ENCODE measurements around the gene NT5C2. TPM values are rescaled to one million over a fixed set of nuclear protein-coding genes. Genes with fewer than 3 reads are reported as not detected.

Gene NT5C2
- total RNA-seq, 1 experiment from 2014 or later: 76.1 TPM

DNA sequence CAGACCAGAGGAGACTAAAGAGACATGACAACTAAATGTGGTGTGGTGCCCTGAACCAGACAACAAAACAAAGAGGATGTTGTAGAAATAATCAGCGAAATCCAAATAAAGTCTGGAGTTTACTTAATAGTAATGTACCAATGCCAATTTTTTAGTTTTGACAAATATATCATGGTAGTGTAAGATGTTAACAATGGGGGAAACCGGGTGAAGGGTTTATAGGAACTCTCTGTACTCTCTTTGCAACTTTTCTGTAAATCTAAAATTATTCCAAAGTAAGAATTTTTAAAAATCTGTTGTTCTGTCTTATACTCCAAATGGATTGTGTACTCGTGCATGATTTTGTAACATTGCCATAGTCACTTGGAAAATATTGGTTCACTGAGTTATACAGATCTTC, 145.7 kb downstream of the NT5C2 start:
- H3K9me3 Mint-ChIP-seq: no peaks in the 10 kb centered on the region
- DNase-seq (ENCODE audit: low spot score) (no peak), ATAC-seq (no peak)
- H3K4me1 Mint-ChIP-seq: peaks cover 28% of the 10 kb centered on the region
- H3K27ac Mint-ChIP-seq: no peak overlapping the region
- H3K36me3 Mint-ChIP-seq: no peaks in the 10 kb centered on the region
- H3K27me3 Mint-ChIP-seq (ENCODE audit: low read depth): no peaks in the 10 kb centered on the region
- H3K4me3 Mint-ChIP-seq: no peak overlapping the region
- POLR2A ChIA-PET: no interaction called here
- TF ChIP-seq, protein P1, sequence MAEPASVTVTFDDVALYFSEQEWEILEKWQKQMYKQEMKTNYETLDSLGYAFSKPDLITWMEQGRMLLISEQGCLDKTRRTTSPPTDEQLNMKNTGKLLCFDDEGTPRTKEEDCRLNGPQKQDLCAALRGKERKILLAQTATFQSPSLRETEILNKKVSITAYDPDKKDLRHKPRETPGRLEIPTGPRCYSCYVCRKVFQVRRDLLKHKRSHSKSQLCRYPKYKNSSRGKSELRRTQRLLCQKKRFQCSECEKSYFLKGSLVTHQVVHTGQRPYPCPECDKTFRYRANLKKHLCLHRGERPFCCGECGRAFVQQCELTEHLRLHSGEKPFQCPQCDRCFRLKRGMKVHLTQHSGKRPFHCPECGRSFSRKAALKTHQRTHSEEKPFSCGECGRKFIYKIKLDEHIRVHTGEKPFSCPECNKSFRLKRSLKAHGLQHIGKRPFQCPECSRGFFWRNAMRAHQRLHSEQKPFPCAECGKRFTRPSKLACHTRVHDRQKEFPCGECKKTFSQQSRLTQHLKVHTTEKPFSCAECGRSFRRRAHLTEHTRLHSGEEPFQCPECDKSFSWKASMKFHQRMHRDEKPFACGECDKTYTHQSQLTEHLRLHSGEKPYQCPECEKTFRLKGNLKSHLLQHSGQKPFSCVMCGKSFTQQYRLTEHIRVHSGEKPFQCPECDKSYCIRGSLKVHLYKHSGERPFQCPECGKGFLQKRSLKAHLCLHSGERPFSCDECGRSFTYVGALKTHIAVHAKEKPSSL (CRISPR knock-in tag; conservative IDR thresholded peaks at IDR 0.05): no peak
- TF ChIP-seq, protein P2, sequence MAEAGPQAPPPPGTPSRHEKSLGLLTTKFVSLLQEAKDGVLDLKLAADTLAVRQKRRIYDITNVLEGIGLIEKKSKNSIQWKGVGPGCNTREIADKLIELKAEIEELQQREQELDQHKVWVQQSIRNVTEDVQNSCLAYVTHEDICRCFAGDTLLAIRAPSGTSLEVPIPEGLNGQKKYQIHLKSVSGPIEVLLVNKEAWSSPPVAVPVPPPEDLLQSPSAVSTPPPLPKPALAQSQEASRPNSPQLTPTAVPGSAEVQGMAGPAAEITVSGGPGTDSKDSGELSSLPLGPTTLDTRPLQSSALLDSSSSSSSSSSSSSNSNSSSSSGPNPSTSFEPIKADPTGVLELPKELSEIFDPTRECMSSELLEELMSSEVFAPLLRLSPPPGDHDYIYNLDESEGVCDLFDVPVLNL (CRISPR knock-in tag; IDR thresholded peaks at IDR 0.05; ENCODE audit: borderline replicate concordance, low read depth): no peak
- TF ChIP-seq ZNF423 (CRISPR knock-in tag; IDR thresholded peaks at IDR 0.05): no peak
- TF ChIP-seq CBFB (CRISPR knock-in tag; IDR thresholded peaks at IDR 0.05; ENCODE audit: low read depth): no peak
- CTCF ChIA-PET: no interaction called here

DNA sequence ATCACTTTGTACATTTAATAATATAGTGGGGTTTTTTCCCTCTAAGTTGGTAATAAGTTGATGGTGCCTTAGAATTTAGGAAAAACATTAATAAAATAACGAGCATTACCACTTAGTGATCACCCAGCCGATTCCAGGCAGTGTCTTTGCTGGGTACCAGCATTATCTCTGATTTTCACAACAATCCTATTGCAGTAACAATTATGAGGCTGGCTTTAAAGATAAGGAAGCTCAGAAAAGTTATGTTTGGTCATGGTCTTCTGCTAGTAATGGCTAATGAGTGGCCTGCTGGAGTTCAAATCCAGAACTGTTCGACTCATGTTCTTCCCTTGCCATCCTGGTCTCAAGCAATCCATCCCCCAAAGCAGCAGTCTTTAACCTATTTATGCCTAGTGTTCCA, 147.1 kb downstream of the NT5C2 start:
- ChIA-PET POLR2A (no interaction called here), CTCF (no interaction called here)
- TF ChIP-seq OVOL2 (CRISPR knock-in tag; IDR thresholded peaks at IDR 0.05; ENCODE audit: borderline replicate concordance): no peak
- no peak for TF ChIP-seq ZNF317 (CRISPR knock-in tag; IDR thresholded peaks at IDR 0.05; ENCODE audit: borderline replicate concordance, low read depth)
- no peak for TF ChIP-seq GTF2I (CRISPR knock-in tag; conservative IDR thresholded peaks at IDR 0.05)
- TF ChIP-seq, protein P3, sequence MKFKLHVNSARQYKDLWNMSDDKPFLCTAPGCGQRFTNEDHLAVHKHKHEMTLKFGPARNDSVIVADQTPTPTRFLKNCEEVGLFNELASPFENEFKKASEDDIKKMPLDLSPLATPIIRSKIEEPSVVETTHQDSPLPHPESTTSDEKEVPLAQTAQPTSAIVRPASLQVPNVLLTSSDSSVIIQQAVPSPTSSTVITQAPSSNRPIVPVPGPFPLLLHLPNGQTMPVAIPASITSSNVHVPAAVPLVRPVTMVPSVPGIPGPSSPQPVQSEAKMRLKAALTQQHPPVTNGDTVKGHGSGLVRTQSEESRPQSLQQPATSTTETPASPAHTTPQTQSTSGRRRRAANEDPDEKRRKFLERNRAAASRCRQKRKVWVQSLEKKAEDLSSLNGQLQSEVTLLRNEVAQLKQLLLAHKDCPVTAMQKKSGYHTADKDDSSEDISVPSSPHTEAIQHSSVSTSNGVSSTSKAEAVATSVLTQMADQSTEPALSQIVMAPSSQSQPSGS (CRISPR knock-in tag; IDR thresholded peaks at IDR 0.05; ENCODE audit: borderline replicate concordance, low read depth): no peak
- no peak for TF ChIP-seq CREM (CRISPR knock-in tag; IDR thresholded peaks at IDR 0.05)
- TF ChIP-seq JUN (CRISPR knock-in tag; IDR thresholded peaks at IDR 0.05): no peak
- no peak for TF ChIP-seq ZNF121 (CRISPR knock-in tag; IDR thresholded peaks at IDR 0.05)
- TF ChIP-seq, protein P4, sequence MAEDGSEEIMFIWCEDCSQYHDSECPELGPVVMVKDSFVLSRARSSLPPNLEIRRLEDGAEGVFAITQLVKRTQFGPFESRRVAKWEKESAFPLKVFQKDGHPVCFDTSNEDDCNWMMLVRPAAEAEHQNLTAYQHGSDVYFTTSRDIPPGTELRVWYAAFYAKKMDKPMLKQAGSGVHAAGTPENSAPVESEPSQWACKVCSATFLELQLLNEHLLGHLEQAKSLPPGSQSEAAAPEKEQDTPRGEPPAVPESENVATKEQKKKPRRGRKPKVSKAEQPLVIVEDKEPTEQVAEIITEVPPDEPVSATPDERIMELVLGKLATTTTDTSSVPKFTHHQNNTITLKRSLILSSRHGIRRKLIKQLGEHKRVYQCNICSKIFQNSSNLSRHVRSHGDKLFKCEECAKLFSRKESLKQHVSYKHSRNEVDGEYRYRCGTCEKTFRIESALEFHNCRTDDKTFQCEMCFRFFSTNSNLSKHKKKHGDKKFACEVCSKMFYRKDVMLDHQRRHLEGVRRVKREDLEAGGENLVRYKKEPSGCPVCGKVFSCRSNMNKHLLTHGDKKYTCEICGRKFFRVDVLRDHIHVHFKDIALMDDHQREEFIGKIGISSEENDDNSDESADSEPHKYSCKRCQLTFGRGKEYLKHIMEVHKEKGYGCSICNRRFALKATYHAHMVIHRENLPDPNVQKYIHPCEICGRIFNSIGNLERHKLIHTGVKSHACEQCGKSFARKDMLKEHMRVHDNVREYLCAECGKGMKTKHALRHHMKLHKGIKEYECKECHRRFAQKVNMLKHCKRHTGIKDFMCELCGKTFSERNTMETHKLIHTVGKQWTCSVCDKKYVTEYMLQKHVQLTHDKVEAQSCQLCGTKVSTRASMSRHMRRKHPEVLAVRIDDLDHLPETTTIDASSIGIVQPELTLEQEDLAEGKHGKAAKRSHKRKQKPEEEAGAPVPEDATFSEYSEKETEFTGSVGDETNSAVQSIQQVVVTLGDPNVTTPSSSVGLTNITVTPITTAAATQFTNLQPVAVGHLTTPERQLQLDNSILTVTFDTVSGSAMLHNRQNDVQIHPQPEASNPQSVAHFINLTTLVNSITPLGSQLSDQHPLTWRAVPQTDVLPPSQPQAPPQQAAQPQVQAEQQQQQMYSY (CRISPR knock-in tag; IDR thresholded peaks at IDR 0.05): no peak
- TF ChIP-seq, protein P5, sequence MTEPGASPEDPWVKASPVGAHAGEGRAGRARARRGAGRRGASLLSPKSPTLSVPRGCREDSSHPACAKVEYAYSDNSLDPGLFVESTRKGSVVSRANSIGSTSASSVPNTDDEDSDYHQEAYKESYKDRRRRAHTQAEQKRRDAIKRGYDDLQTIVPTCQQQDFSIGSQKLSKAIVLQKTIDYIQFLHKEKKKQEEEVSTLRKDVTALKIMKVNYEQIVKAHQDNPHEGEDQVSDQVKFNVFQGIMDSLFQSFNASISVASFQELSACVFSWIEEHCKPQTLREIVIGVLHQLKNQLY (CRISPR knock-in tag; IDR thresholded peaks at IDR 0.05): no peak
- TF ChIP-seq KAT7 (CRISPR knock-in tag; IDR thresholded peaks at IDR 0.05; ENCODE audit: borderline replicate concordance): no peak
- TF ChIP-seq, protein P6, sequence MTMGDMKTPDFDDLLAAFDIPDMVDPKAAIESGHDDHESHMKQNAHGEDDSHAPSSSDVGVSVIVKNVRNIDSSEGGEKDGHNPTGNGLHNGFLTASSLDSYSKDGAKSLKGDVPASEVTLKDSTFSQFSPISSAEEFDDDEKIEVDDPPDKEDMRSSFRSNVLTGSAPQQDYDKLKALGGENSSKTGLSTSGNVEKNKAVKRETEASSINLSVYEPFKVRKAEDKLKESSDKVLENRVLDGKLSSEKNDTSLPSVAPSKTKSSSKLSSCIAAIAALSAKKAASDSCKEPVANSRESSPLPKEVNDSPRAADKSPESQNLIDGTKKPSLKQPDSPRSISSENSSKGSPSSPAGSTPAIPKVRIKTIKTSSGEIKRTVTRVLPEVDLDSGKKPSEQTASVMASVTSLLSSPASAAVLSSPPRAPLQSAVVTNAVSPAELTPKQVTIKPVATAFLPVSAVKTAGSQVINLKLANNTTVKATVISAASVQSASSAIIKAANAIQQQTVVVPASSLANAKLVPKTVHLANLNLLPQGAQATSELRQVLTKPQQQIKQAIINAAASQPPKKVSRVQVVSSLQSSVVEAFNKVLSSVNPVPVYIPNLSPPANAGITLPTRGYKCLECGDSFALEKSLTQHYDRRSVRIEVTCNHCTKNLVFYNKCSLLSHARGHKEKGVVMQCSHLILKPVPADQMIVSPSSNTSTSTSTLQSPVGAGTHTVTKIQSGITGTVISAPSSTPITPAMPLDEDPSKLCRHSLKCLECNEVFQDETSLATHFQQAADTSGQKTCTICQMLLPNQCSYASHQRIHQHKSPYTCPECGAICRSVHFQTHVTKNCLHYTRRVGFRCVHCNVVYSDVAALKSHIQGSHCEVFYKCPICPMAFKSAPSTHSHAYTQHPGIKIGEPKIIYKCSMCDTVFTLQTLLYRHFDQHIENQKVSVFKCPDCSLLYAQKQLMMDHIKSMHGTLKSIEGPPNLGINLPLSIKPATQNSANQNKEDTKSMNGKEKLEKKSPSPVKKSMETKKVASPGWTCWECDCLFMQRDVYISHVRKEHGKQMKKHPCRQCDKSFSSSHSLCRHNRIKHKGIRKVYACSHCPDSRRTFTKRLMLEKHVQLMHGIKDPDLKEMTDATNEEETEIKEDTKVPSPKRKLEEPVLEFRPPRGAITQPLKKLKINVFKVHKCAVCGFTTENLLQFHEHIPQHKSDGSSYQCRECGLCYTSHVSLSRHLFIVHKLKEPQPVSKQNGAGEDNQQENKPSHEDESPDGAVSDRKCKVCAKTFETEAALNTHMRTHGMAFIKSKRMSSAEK (CRISPR knock-in tag; IDR thresholded peaks at IDR 0.05; ENCODE audit: borderline replicate concordance): no peak
- Mint-ChIP-seq H3K27me3 (ENCODE audit: low read depth) (no peaks in the 10 kb centered on the region), H3K9me3 (no peaks in the 10 kb centered on the region), H3K4me3 (no peak overlapping the region), H3K4me1 (peaks cover 42% of the 10 kb centered on the region), H3K27ac (no peak overlapping the region), H3K36me3 (no peaks in the 10 kb centered on the region)
- DNase-seq (ENCODE audit: low spot score) (no peak), ATAC-seq (no peak)
